NT2/D1 (cell line): ENCODE measurements around the gene RNF141.

ENCODE experiments used
- YY1 ChIP-seq: IDR thresholded peaks from 2 replicates; pipeline ENCODE4 v1.6.1; 2011; ENCODE audit not compliant: insufficient read length, insufficient read depth
- ZNF274 ChIP-seq: IDR thresholded peaks from 2 replicates; pipeline ENCODE4 v1.6.1; 2011; ENCODE audit warnings: mild to moderate bottlenecking, low read depth, low read length

GRCh38 chr11:10503777-10504480 is 37.1 kb downstream of the RNF141 start:
- no peak for TF ChIP-seq ZNF274
- no peak for TF ChIP-seq YY1
